Measurements from ENCODE around the gene SENP7. TPM values are rescaled to one million over a fixed set of nuclear protein-coding genes. Genes with fewer than 3 reads are reported as not detected.
A peak's percentile ranks its signal among the peaks of the same experiment; 100 is the strongest.
"Not testable (repeated sequence)": the region's sequence is repeated elsewhere in the genome, so short reads cannot be mapped to it uniquely, and the experiment has no call there.

SENP7 gene
- total RNA-seq, result 16.5 TPM

- DNase-seq (ENCODE audit: low spot score), result peak; percentile 85
Observed at GRCh38 chr3:101512646-101513418, at the start of gene SENP7. Gene SENP7, minus strand, starts transcription at chr3:101513212. Its CDS starts 82 bp downstream, at chr3:101513130.

- DNase-seq (ENCODE audit: low spot score), result peak; percentile 94
Observed at GRCh38 chr3:101561630-101562328, 48.8 kb upstream of the SENP7 start, which contains the start of gene TRMT10C. Gene TRMT10C, plus strand, starts transcription at chr3:101561868. Its CDS starts 2,914 bp downstream, at chr3:101564782.

- DNase-seq (ENCODE audit: low spot score), result no peak
Observed at GRCh38 chr3:101556064-101556463, 43.1 kb upstream of the SENP7 start.

GRCh38 chr3:101553381-101553780 is 40.4 kb upstream of the SENP7 start:
- not testable (repeated sequence) for DNase-seq (ENCODE audit: low spot score)

GRCh38 chr3:101551359-101552081 is 38.5 kb upstream of the SENP7 start:
- not testable (repeated sequence) for DNase-seq (ENCODE audit: low spot score)

GRCh38 chr3:101549473-101549872 is 36.5 kb upstream of the SENP7 start:
- no peak for DNase-seq (ENCODE audit: low spot score)

GRCh38 chr3:101548527-101549105 is 35.6 kb upstream of the SENP7 start:
- DNase-seq (ENCODE audit: low spot score), result no peak

GRCh38 chr3:101544161-101544850 is 31.3 kb upstream of the SENP7 start:
- no peak for DNase-seq (ENCODE audit: low spot score)

- no peak for DNase-seq (ENCODE audit: low spot score)
Observed at GRCh38 chr3:101542957-101543356, 29.9 kb upstream of the SENP7 start.

- not testable (repeated sequence) for DNase-seq (ENCODE audit: low spot score)
Observed at GRCh38 chr3:101536955-101537354, 23.9 kb upstream of the SENP7 start.

- no peak for DNase-seq (ENCODE audit: low spot score)
Observed at GRCh38 chr3:101536266-101536665, 23.3 kb upstream of the SENP7 start.

- DNase-seq (ENCODE audit: low spot score), result no peak
Observed at GRCh38 chr3:101535221-101535620, 22.2 kb upstream of the SENP7 start.

GRCh38 chr3:101533603-101533968 is 20.6 kb upstream of the SENP7 start:
- DNase-seq (ENCODE audit: low spot score), result no peak

GRCh38 chr3:101532783-101533602 is 20.0 kb upstream of the SENP7 start:
- no peak for DNase-seq (ENCODE audit: low spot score)

GRCh38 chr3:101531473-101532086 is 18.6 kb upstream of the SENP7 start:
- no peak for DNase-seq (ENCODE audit: low spot score)

- no peak for DNase-seq (ENCODE audit: low spot score)
Observed at GRCh38 chr3:101530686-101531047, 17.7 kb upstream of the SENP7 start.

- DNase-seq (ENCODE audit: low spot score), result no peak
Observed at GRCh38 chr3:101529816-101530685, 17.0 kb upstream of the SENP7 start.

- no peak for DNase-seq (ENCODE audit: low spot score)
Observed at GRCh38 chr3:101527906-101528305, 14.9 kb upstream of the SENP7 start.

- DNase-seq (ENCODE audit: low spot score), result no peak
Observed at GRCh38 chr3:101527441-101527840, 14.4 kb upstream of the SENP7 start.

Data from mucosa of gallbladder (tissue), 1 donor.